Measurements from ENCODE around the gene HARBI1.

HARBI1 gene

GRCh38 chr11:46554213-46555147 is 62.5 kb downstream of the HARBI1 start:
- H3K9me3 ChIP-seq (ENCODE audit: severe bottlenecking): no peaks in the 10 kb centered on the region
- no peak for DNase-seq
- H3K4me3 ChIP-seq (ENCODE audit: low read depth, low read length): no peak overlapping the region
- H3K27ac ChIP-seq: no peak overlapping the region
- H3K27me3 ChIP-seq (ENCODE audit: insufficient read depth, low read depth, severe bottlenecking): no peaks in the 10 kb centered on the region
- H3K36me3 ChIP-seq: 0 out of 2 replicates have a peak, but pooled peaks cover 2% of the 10 kb centered on the region
- no peak for TF ChIP-seq CTCF (IDR thresholded peaks at IDR 0.05; ENCODE audit: low read depth, low read length)

GRCh38 chr11:46553814-46554212 is 63.2 kb downstream of the HARBI1 start:
- no peak overlapping the region for H3K27ac ChIP-seq
- TF ChIP-seq CTCF (IDR thresholded peaks at IDR 0.05; ENCODE audit: low read depth, low read length): no peak

More at GRCh38 chr11:46553814-46554212, 63.2 kb downstream of the HARBI1 start:
- Histone ChIP-seq H3K4me3 (ENCODE audit: low read depth, low read length) (no peak overlapping the region), H3K9me3 (ENCODE audit: severe bottlenecking) (no peaks in the 10 kb centered on the region), H3K27me3 (ENCODE audit: insufficient read depth, low read depth, severe bottlenecking) (no peaks in the 10 kb centered on the region), H3K36me3 (0 out of 2 replicates have a peak, but pooled peaks cover 2% of the 10 kb centered on the region)
- no peak for DNase-seq
